Glutamatergic neuron (in vitro differentiated cells): ENCODE data around the gene BAIAP2. TPM values are rescaled to one million over a fixed set of nuclear protein-coding genes. Genes with fewer than 3 reads are reported as not detected.

Experiments used
- DNase-seq: peaks from one replicate; pipeline ENCODE4 v3.0.0; 2022
- H3K27ac Mint-ChIP-seq: one replicate; pipeline ENCODE4 v1.8.0; 2020; ENCODE audit warnings: mild to moderate bottlenecking, mixed read lengths, inconsistent platforms; ENCODE audit not compliant: unreplicated experiment
- H3K27me3 Mint-ChIP-seq: one replicate; pipeline ENCODE4 v1.8.0; 2020; ENCODE audit warnings: mild to moderate bottlenecking, moderate library complexity, mixed read lengths, inconsistent platforms; ENCODE audit not compliant: unreplicated experiment
- H3K36me3 Mint-ChIP-seq: one replicate; pipeline ENCODE4 v1.8.0; 2020; ENCODE audit warnings: mild to moderate bottlenecking, mixed read lengths, inconsistent platforms; ENCODE audit not compliant: unreplicated experiment
- H3K4me1 Mint-ChIP-seq: one replicate; pipeline ENCODE4 v1.8.0; 2020; ENCODE audit warnings: mild to moderate bottlenecking, low read depth, mixed read lengths, inconsistent platforms; ENCODE audit not compliant: unreplicated experiment
- H3K4me3 Mint-ChIP-seq: one replicate; pipeline ENCODE4 v1.8.0; 2020; ENCODE audit warnings: mild to moderate bottlenecking, mixed read lengths, inconsistent platforms; ENCODE audit not compliant: unreplicated experiment
- H3K9me3 Mint-ChIP-seq: one replicate; pipeline ENCODE4 v1.8.0; 2020; ENCODE audit warnings: mild to moderate bottlenecking, moderate library complexity, mixed read lengths, inconsistent platforms; ENCODE audit not compliant: unreplicated experiment
- total RNA-seq: library from RNA; stranded (reverse); fragmentation: NEBNext Ultra II Directional; extraction: Animal tissue kit (Norgen Biotek cat#: 25700); gene quantifications from one replicate; pipeline ENCODE4 v1.2.1, GENCODE V29; 2021; ENCODE audit not compliant: unreplicated experiment
- TF ChIP-seq, protein P1 (sequence below): fragments of 200-600 bp; sonication (generic); IDR thresholded peaks from one replicate; pipeline ENCODE4 v1.5.0; 2021; ENCODE audit not compliant: partially characterized antibody, unreplicated experiment

The BAIAP2 gene
- total RNA-seq, 1 donor from 2014 or later = 252 TPM

DNA sequence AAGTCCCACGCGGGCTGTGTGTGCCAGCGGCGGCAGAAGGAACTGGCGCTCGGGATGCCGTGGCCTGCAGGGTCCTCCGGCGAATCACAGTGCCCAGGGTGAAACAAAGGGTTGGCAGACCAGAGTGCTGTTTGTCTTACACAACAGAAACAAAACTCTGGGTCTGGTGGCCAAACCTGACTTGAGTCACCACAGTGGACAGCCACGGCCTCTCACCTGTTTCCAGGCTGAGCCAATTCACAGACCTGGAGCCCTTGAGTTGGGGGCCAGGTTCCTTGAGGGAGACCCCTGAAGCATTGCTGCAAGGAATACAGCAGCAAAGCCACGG is 45.4 kb upstream of the BAIAP2 start:
- no peaks in the 10 kb centered on the region for H3K36me3 Mint-ChIP-seq
- H3K9me3 Mint-ChIP-seq = peaks cover 2% of the 10 kb centered on the region
- no peak overlapping the region for H3K27ac Mint-ChIP-seq
- no peak overlapping the region for H3K4me3 Mint-ChIP-seq
- peaks cover 2% of the 10 kb centered on the region for H3K27me3 Mint-ChIP-seq
- H3K4me1 Mint-ChIP-seq = peaks cover 4% of the 10 kb centered on the region
- TF ChIP-seq, protein P1, sequence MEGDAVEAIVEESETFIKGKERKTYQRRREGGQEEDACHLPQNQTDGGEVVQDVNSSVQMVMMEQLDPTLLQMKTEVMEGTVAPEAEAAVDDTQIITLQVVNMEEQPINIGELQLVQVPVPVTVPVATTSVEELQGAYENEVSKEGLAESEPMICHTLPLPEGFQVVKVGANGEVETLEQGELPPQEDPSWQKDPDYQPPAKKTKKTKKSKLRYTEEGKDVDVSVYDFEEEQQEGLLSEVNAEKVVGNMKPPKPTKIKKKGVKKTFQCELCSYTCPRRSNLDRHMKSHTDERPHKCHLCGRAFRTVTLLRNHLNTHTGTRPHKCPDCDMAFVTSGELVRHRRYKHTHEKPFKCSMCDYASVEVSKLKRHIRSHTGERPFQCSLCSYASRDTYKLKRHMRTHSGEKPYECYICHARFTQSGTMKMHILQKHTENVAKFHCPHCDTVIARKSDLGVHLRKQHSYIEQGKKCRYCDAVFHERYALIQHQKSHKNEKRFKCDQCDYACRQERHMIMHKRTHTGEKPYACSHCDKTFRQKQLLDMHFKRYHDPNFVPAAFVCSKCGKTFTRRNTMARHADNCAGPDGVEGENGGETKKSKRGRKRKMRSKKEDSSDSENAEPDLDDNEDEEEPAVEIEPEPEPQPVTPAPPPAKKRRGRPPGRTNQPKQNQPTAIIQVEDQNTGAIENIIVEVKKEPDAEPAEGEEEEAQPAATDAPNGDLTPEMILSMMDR = no peak
- no peak for DNase-seq

DNA sequence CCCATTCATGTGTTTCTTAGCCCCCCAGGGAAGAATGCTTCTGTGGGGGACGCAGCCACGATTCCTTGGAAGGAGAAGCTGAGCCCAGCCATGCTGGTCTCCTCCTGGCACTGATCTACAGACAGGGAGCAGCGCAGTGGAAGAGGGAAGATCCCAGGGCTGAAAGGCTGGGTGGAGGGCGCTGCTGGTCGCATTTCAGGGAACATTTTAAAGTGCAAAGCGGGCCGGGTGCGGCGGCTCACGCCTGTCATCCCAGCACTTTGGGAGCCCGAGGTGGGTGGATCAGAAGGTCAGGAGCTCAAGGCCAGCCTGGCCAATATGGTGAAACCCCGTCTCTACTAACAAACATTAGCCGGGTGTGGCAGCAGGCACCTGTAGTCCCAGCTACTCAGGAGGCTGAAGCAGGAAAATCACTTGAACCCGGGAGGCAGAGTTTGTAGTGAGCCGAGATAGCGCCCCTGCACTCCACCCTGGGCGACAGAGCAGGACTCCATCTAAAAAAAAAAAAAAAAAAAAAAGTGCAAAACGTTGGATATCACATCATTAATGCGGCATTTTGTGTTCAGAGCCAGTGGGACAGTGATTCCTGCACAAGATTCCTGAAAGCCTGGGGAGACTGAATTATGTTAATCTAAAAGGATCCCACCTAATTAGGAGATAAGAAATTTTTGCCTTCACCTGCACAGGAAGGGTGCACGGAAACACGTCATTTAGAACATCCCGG is 43.9 kb upstream of the BAIAP2 start:
- Mint-ChIP-seq H3K27ac (no peak overlapping the region), H3K4me3 (peak overlapping the region; percentile 65), H3K27me3 (peaks cover 8% of the 10 kb centered on the region), H3K9me3 (no peaks in the 10 kb centered on the region), H3K4me1 (peaks cover 4% of the 10 kb centered on the region), H3K36me3 (no peaks in the 10 kb centered on the region)
- DNase-seq = no peak
- TF ChIP-seq, protein P1 = no peak

DNA sequence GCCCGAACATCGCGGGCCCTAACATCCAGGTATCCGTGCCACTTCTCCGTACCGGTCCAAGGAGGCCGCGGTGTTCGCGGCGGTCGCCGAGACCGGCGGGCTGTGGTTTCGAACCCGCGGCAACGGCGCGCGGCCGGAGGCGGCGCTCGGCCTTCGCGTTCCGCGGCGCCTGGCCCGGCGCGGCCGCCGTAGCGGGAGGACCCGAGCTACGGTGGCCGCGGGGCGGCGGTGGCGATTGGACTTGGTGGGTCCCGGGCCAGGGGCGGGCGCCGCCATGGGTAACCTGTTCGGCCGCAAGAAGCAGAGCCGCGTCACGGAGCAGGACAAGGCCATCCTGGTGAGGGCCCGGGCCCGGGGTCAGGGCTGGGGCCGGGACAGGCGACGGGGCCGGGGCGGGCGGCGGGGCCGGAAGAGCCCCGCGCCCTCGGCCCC is 43.3 kb upstream of the BAIAP2 start, which contains the start of gene CHMP6:
Gene CHMP6 (plus strand): TSS at position 197 of the 432 bp plus-strand sequence. CDS start 78 bp downstream, at position 275.
- H3K4me3 Mint-ChIP-seq = peak within 1 kb of the TSS; percentile 76

DNA sequence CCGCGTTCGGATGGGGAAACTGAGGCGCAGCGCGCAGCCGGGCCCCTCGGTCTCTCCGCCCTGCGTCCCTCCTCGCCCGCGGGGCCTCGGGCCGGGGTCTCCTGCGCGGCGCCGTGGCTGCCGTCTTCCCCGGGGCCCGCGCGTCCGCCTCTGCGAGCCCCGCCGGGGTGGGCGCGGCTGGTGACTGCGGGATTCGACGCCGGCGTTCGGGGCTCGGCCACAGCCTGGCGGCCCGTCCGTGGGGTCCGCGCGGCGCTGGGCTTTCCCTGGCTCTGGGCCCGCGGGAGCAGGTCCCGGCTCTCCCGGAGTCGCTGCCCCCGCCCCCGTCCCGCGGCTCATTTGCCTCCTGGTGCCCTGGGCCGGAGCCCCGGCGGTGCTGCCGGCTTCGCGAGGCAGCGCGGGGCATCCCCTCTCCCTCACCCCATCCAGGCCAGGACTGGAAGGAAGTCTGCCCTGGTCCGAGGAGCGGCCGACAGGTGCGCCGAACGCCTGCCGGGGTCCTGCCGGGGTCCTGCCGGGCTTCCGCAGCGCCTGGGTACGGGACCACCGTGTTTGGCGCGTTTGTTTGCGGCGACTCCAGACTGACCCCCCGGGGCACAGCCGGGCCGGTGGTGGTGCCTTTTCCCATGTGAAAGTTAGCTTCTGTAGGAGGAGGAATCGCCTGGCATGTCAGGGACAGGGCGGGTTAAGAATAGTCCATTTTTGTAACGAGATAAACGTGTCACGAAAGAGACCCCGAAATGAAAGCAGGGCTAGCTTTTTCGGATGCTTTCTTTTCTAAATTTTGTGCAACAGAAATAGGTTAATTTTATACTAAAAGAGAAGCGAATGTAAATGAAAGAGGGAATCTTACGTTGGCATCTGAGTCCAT is 42.6 kb upstream of the BAIAP2 start:
- H3K27ac Mint-ChIP-seq = peak overlapping the region; percentile 81
- H3K9me3 Mint-ChIP-seq = no peaks in the 10 kb centered on the region
- peak; percentile 44 for DNase-seq
- peak overlapping the region; percentile 76 for H3K4me3 Mint-ChIP-seq
- TF ChIP-seq, protein P1 = no peak
- H3K36me3 Mint-ChIP-seq = no peaks in the 10 kb centered on the region
- peaks cover 8% of the 10 kb centered on the region for H3K27me3 Mint-ChIP-seq
- H3K4me1 Mint-ChIP-seq = peaks cover 4% of the 10 kb centered on the region

More for the DNA sequence above, 43.3 kb upstream of the BAIAP2 start, which contains the start of gene CHMP6:
- Mint-ChIP-seq H3K27ac (peak within 1 kb of the TSS; percentile 81), H3K27me3 (peaks cover 8% of the 10 kb centered on the region), H3K9me3 (no peaks in the 10 kb centered on the region), H3K36me3 (no peaks in the 10 kb centered on the region), H3K4me1 (peaks cover 4% of the 10 kb centered on the region)
- TF ChIP-seq, protein P1 = no peak
- DNase-seq = peak; percentile 82
